ENCODE measurements around the gene SYT13.
A peak's percentile ranks its signal among the peaks of the same experiment; 100 is the strongest.

SYT13 gene

DNA sequence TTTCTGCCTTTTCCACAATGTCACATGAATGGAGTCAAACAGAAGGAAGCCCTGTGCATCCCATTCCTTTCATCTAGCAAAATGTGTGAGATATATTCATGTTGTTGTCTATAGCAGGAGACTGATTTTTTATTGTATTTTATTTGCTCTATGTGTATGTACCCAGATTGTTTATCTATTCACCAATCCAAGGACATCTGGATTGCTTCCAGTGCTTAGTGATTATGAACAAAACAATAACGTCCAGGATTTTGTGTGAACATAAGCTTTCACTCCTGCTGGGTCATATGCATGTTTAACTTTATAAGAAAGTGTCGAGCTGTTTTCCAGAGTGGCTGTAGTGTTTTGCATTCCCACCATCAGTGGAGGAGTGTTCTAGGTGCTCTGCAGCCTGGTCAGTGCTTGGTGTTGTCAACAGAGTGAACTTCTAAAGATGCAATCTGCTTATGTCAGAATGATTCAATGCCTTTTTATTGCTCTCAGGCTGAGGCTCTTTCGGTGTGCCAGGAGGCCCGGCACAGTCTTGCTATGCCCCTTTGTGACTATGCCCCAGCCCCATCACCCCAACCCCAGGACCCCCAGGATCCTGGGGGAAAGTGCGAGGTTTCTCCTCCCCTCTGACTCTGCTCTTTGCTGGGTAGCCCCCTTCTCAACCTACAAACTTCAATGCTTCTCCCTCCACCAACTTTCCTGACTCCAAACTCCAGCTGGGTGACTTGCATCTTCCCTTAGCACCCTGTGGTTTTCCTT lies 19.9 kb upstream of the SYT13 start:
- no peak for DNase-seq

DNA sequence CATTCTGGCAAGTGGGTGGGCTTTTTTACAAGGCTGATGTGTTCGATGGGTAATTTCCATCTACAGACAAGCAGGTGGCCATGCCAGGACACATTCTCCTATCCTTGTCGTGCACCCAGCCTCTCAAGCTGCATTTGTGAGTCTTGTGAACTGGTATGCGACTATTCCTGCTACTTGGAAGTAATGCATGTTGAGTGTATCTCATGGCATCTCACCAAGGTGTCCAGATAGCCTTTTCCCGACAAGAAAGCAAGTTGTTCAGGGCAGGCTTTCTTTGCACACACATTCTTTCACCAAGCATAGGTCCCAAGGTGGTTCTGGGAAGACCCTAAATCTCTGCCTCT lies 18.8 kb upstream of the SYT13 start:
- no peak for DNase-seq

DNA sequence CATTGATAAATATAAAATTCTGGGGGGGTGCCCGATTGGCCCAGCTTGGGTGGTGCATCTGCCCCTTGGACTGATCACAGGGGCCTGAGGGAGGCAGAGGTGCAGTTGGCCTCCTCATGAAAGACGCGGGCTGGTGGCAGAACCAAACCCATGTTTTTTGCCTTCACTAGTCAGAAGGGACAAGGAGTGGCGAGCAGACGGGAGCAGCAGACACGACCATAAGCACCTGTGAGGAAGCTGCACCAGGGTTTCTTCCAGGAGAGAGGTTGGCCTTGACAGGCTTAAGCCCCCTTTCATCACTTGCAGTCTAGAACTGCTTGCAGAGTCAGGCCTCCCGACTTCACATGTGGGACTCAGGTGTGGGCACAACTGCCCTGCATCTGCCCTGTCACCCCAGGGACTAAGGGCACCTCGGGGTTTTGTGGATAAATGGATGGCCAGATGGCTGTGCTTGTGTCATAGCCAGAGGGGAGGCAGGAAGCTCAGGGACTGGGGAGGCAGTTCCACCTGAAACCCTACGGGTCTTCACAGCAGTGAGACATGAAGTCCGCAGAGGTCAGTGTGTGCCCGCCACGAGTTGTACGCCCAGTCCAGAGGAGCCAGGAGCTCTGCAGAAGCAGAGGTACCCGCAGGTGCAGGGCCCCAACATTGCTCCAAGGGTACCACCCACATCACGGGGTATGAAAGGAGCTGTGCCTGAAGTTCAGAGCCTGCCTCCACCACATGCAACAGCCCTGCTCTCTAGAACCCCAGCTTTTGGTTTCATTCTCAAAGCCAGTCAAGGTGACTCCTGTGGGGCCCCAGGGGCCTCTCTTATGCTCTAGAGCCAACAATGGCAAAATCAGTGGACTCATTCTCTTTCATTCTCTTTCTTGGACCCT lies 18.2 kb upstream of the SYT13 start:
- DNase-seq, result no peak

DNA sequence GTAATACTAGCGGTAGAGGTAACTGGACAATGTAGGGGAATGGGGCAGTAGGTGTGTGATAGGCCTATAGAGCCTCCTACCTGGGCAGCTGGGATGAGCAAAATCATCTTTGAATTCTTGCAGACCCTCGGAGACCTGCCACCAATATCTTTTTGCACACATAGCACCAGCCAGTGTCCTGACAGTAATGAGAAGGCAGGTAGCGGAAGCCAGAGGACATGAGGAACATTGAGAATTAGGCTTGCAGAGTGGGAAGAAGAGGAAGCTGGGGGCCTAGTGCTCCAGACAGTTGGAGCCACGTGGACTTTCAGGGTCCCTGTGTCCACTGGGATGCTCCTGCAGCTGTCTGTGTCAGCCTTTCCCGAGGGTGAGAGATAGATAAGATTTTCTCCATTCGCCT lies 17.2 kb upstream of the SYT13 start:
- DNase-seq, result no peak

DNA sequence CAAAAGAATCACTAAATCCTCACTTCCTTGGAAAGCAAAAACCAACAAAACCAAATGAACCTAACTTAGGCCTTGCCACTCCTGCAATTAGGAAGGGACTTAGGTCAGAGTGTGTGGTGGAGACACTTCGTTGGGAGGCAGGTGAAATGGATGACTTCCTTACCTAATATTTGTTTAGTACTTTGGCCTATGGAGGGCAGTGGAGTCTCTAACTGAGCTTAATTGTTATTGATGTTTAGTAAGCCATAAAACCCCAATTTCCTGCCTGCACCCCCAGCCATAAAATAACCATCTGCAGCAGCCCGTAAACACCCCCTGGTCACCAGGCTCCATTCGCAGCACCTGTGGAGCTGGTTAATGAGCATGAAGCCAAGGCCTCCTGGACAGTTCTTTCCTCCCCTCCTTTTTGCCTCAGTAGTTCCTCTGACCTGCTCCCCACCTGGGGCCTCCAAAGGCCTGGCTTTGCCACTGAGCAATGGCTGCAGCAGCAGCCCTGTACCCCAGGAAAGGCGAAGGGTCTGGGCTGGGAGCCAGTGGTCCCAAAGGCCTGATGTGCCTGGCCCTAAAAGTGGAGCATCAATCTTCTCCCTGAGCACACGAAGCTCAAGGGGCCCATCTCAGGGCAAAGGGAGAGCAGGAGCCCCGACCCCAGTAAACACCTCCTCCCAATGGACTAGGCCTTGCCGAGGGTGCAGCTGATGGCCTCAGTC lies 15.6 kb upstream of the SYT13 start:
- DNase-seq, result no peak

DNA sequence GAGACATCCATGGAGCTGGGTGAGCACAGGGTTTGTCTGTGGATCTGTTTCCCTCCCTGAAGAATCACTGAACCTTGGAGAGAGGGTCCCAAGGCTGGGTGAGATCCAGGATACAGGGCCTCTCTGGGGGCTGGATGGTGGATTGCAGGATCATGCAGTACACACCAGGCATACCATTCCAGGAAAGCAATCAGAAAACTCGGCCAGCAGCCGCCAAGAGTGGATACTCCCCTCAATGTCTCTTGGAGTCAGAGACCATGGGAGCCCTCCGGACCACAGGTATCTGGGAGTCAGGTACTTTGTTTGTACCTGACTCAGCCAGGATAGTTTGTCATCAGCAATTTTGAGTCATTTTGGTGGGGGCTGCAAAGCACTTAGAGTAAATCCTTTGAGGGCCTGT lies 14.6 kb upstream of the SYT13 start:
- DNase-seq, result no peak

DNA sequence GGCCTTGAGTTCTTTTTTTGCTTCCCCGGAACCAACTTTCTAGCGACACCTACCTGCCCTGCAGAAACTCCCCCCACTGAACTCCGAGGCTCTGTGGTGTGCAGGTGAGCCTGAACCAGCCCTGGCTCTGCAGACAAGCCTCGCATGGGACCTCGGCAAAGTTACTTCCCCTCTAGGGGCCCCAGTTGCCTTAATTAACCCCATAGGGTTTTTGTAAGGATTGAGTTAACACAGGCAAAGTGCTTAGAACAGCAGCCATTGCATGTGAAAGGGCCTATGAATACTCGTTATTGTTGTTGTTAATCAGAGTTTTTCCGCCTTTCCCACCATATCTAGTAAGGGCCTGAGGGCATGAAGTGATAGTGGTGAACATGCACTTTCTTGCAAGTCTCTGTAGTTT lies 12.6 kb upstream of the SYT13 start:
- DNase-seq, result no peak

DNA sequence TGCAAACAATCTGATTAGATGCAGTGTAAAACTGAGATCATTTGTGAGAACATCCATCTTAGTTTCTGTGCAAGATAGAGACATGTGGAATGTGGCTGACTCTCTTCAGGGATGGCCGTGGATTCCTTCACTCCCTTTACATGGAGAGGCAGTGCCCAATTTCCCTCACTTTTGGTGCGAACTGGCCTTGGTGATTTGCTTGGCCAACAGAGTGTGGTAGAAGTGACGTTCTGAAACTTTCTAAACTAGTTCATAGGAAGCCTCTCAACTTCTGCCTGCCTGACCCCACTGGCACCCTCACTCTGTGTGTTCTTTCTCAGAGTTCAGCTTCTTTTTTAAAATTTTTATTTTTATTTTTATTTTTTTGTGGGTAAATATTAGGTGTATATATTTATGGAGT lies 9.9 kb upstream of the SYT13 start:
- DNase-seq, result no peak

DNA sequence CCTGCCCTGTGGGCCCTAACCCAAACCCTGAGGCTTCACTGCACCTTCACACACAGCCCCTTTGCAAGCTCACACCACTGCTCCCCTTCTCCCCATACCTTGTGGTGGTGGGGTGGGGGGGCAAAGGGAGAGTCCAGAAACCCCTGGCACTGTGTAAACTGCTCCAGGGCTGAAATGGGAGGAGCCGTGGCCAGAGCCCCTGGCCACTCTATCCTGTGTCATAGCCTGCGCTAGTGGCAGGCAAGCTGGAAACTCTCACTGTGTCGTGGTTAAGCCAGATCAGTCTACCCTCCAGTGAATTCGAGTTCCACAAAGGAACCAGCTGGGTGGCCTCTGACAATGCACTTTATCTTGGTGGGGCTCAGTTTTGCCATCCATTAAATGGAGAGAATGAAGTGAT lies 8.4 kb upstream of the SYT13 start:
- DNase-seq, result no peak

DNA sequence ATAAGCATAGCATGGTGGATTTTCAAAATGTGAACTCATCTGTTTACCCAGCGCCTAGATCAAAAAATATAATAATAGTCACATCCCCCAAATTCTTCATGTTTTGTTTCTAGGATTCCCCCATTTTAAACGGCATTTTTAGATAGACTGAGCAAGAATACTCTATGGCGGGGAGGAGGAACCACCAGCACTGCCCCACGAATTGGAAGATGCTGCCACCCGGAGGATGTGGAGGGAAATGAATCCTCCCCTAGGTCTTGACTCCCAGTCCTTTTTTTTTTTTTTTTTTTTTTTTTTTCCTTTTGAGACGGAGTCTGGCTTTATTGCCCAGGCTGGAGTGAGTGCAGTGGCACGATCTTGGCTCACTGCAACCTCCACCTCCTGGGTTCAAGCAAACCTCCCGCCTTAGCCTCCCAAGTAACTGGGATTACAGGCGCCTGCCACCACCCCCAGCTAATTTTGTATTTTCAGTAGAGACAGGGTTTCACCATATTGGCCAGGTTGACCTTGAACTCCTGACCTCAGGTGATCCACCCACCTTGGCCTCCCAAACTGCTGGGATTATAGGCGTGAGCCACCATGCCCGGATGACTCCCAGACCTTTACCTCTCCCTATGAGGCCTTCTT lies 7.5 kb upstream of the SYT13 start:
- peak; percentile 38 to 72 for DNase-seq

DNA sequence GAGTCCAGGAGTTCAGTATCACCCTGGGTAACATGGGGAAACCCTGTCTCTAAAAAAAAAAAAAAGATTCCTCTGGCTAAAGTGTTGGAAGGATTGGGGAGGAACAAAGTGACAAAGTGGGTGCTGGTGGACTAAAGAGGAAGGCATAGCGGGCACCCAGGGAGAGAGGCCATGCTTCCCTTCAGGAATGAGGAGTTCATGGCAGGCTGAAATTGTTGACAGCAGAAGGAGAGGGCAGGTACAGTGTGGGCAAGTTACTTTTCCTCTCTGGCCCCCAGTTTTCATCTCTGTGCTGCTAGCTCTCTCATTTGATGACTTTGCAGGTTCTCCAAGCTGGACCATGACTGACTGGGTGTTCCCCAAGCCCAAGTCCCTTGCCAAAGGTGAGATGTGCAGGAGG lies 4.4 kb upstream of the SYT13 start:
- no peak for DNase-seq

DNA sequence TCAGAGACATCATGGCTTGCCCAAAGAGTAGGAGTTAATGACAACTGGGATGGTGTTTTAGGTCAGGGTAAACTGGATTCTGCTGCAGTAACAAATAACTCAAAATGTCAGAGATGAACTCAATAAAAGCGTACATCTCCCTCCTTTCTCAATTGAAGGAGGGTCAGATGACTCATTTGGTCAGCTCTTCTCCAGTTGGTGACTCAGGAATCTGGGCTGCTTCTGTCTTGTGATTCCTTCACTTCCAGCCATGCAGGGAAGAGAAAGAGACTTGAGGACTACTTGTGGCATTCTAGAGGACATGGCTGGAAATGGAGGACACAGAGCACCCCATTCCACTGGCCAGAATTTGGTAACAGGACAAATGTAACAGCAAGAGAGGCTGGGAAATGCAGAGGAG lies 3.2 kb upstream of the SYT13 start:
- no peak for DNase-seq

DNA sequence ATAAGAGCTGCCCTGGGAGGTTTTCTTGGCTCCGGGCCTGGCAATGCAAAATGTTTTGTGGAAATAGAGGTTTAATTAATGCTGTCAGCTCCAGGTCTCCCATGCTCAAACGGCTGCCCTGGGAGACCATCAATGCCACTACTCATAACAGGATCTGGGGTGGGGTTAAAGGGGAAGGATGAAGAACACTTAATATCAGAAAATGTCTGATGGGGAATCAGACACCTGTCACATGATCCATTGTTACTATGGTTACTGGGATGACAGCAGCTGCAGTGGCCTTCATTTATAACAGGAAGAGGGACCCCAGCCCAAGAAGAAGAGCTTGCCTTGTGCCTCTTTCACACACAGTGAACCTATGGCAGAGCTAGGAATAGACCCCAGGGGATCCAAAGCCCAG lies 2.2 kb upstream of the SYT13 start:
- no peak for DNase-seq

DNA sequence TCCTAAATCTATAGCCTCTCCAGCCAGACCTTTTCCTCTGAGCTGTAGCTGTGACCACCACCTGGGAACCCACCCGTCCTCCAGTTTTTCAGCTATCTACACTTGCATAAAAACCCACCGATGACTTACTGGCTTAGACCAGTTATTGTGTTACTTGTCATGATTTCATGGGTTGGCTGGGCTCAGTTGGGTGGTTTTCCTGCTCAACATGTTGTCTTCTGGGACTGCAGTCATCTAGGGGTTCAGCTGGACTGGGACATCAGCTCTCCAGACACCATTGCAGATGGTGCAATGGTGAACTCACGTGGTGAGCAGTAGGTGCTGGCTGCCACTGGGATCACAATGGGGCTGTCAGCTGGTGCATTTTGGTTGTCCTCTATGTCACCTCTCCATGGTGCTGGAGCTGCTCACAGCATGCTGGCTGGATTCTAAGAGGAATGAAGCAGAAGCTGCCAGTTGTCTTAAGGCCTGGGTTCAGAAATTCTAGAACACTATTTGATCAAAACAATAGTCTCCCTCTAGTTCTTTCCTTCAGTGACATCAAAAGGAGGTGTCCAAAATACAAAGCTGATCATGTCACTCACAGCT lies 1.3 kb upstream of the SYT13 start:
- no peak for DNase-seq

DNA sequence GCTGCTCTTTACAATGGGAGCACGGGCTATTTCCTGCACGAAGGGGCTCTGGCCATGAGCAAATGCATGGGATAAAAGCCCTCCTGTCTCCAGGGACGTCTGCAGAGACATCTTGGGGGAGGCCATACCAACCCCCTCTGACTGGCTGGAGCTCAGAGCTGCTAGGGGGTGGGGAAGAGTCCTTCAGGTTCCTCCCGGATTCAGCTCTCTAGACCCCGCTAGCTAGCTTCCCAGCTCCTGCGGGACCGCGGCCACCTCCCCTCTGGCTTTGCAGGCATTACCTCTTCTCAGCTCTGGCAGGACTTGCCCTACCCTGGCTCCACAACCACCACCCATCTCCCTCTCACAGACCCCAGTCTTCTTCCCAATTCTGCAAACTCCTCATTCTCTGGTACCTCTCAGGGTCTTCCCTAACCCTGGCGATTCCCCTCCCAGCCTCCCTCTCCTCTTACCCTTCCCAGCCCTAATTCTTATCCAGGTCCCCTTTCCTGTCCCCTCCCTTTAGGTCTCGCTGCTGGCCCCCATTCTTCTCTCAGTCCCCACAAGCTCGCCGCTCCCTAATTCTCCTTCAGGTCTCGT lies 802 bp downstream of the SYT13 start:
- no peak for DNase-seq

DNA sequence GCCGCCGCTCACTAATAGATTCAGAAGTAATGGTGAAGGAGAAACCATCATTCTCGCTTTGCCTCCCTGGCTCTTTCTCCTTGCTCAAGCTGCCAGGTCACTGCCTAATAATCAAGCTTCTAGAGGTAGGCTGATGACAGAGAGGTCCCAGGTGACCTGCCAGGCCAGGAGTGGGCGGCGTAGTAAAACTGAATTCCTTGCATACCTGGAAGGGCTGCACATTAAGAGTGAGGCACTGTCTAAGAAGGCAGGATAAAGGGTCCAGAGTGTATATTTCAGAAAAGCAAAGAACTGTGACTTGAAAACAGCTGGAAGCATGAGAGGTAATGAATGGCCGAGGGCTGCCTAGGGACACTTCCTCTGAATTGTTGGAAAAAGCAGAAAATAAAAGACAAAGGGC lies 4.1 kb downstream of the SYT13 start:
- DNase-seq, result no peak

DNA sequence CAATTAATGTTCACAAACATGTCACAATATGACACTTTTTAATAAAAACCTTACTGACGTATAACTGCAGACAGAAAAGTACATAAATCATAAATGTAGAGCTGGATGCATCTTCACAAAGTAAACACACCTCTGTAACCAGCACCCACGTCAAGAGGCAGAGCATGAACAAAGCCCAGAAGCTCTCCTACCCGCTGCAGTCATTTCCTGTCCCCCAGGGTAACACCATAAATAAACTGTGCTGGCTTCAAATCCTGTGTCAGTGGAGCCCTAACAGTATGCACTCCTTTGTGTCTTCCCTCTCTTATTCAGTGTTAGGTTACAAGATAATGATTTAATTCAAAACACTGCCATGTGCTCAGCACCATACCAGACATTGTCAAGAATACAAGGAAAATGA lies 5.7 kb downstream of the SYT13 start:
- DNase-seq, result peak in 1 of 2 experiments; percentile 15

DNA sequence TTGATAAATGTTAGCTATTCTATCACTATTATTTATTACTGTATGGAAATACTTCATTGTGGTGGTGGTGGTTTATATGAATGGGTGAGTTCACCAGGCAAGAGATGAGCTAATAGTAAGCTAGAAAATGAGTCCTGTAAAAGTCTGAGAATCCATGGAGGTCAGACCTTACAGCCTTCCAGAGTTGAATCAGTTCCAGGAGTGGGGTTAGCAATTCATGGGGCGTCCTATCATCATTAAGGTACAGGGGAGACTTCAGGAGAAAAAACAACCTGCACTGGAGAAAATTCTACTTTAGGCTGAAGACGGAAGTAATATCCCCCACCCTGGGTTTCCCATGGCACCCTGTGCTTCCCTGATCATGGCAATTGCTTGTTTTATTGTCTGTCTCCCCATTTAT lies 6.5 kb downstream of the SYT13 start:
- DNase-seq, result no peak

DNA sequence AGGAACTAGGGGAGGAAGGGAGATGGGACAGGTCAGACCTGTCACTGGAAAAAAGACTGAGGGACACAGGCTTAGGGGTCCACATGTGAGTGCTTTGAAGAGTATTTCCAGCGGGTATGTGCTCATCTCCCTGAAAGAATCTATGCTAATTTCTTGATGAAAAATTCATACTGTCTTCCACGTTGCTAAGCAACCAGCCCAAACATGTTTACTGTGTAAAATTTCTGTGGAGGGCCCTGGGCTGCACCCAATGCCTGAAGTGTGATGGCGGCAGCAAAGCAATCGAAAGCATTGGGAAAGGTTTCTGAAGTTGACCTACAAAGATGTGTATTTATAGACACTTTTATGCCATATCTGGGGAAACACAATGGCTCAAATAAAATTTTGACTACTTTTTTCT lies 7.4 kb downstream of the SYT13 start:
- DNase-seq, result no peak

DNA sequence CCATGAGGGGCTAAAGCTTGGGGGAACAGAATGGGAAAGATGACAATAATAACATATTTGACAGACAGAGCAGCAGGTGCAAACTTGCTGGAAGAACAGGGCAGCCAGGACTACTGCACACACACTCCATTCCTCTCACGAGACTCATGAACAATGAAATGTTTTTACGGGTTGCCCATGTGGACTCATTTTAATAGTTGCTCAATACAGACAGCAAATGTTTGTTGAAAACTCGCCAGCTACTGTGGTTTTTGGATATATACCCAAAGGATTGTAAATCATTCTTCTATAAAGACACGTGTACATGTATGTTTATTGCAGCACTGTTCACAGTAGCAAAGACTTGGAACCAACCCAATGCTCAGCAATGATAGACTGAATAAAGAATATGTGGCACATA lies 10.3 kb downstream of the SYT13 start:
- no peak for DNase-seq

DNA sequence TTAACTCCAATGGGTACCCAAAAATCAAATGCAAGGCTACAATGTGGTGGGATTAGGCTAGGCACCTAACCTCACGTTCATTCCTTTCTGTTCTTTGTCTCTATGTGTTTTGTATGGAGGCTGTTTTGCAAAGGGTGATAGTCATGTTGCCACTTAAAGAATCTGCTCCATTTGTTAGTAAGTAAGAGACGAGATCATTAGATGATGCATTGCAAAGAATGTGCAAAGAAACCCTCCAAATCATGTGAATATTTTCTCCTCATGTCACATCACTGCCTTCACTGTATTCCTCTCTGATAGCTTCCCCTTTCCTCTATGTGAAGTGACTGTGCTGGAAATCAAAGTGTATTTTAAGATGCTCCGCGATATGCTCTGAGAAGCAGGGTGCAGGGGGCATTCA lies 11.9 kb downstream of the SYT13 start:
- no peak for DNase-seq

DNA sequence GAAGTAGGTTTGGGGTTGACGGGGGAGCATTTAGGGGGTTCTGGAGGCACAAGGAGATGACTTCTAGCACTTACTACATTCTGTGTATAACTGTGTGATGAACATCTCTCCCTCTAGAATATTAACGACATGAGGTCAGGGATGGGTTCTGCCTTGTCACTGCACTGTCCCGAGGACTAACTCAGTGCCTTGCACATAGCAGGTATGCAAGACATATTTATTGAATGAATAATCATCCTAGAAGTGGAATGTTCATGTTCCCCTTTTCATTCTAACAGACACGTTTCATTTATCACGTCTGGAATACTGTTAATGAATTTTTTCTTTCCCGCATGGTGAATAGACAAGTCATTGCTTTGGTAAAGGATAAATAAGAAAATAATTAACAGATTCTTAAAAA lies 12.6 kb downstream of the SYT13 start:
- no peak for DNase-seq

DNA sequence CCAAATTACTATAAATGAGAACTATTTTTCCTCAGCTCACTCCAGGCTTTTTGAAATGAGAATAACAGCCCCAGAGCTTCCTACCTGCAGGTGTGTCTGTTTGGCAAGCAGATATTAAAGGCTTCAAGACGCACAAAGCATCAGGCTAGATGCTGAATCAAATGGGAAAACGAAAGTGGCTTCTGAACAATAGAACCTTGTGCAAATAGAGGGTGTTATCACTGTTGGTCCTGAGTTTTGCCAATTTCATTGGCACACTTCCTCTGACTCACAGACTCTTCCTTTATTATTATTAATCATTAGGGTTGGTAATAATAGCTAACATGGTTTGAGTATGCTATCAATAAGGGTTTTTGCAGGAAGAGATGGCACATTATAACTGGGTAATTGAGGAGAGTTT lies 13.4 kb downstream of the SYT13 start:
- no peak for DNase-seq
